ENCODE data around the gene CHRNA9. TPM values are rescaled to one million over a fixed set of nuclear protein-coding genes. Genes with fewer than 3 reads are reported as not detected.

The CHRNA9 gene
- total and polyA plus RNA-seq, 2 donors (not counting 1 experiment from before 2014, with no cell fraction given), result 0.07 TPM; not detected in 1

DNA sequence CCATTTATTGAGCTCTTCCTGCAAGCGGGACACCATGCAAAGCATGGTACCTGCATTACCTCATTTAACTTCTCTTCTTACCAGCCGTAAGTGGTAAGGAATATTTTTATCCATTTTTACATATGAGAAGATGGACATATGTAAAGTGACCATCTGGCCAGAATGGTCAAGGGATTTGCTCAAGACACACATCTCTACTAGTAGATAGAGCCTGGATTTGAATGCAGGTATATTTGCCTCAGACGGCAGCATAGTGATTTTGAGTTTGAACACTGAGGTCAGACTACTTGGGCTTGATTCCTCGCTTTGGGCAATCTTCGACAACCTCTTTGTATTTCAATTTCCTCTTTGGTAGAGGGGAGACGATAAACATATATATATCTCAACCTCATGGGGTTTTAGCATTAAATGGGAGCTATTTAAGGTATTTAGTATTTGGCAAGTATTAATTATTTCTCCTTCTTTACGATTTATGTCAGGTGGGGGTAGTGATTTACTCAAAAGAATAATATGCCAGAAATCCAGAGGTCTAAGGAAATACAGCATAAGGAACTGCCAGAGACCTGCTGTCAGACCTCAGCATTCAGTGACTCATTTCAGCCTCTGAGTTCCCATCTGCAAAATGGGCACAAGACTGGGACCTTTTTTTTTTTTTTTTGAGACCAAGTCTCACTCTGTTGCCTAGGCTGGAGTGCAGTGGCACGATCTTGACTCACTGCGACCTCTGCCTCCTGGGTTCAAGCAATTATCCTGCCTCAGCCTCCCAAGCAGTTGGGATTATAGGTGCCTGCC lies 34.6 kb upstream of the CHRNA9 start:
- Histone ChIP-seq H3K4me3 (ENCODE audit: control extremely low read depth in 1 of 5, extremely low read depth in 1 of 5, insufficient read depth in 1 of 5, low read depth in 2 of 5, low read length in 4 of 5) (peak overlapping the region in 1 of 5 experiments; percentile 51), H3K36me3 (replicated peaks in 1 of 2; ENCODE audit: control extremely low read depth in 1 of 2, control insufficient read depth in 1 of 2, extremely low read depth in 1 of 2, insufficient read depth in 2 of 2, low read length in 1 of 2) (no peaks in the 10 kb centered on the region), H3K79me2 (ENCODE audit: control insufficient read depth, insufficient read depth, low read length) (peaks cover 42% of the 10 kb centered on the region), H3K27me3 (replicated peaks in 1 of 4; ENCODE audit: control extremely low read depth in 1 of 4, control insufficient read depth in 3 of 4, insufficient read depth in 4 of 4, low read length in 3 of 4) (no peaks in the 10 kb centered on the region), H3K27ac (ENCODE audit: low read length in 2 of 2) (peak overlapping the region; percentile 86 to 90), H3K4me2 (replicated peaks; ENCODE audit: low read depth, low read length, poor library complexity, severe bottlenecking) (peak overlapping the region; percentile 70), H3K4me1 (ENCODE audit: control insufficient read depth in 2 of 2, insufficient read depth in 2 of 2, low read length in 2 of 2) (peaks cover 81 to 87% of the 10 kb centered on the region in 2 donors), H3K9ac (ENCODE audit: low read length) (peak overlapping the region; percentile 30), H3K9me3 (ENCODE audit: control extremely low read depth in 1 of 3, control insufficient read depth in 2 of 3, insufficient read depth in 1 of 3, low read length in 2 of 3) (peaks cover 0 to 12% (median 6%) of the 10 kb centered on the region in 3 donors), H2AFZ (ENCODE audit: insufficient read depth, low read depth, low read length, poor library complexity, severe bottlenecking) (peak overlapping the region; percentile 7), H4K20me1 (ENCODE audit: control insufficient read depth, insufficient read depth, low read length, poor library complexity, severe bottlenecking) (no peaks in the 10 kb centered on the region)
- DNase-seq (peak; percentile 34), ATAC-seq (ENCODE audit: low read depth) (no peak)
- Mint-ChIP-seq H3K27ac (peak overlapping the region; percentile 96), H3K4me1 (peaks cover 73% of the 10 kb centered on the region), H3K4me3 (peak overlapping the region; percentile 66), H3K9me3 (ENCODE audit: insufficient read depth) (no peaks in the 10 kb centered on the region), H3K27me3 (no peaks in the 10 kb centered on the region)
- POLR2A ChIA-PET, result interaction anchor here (0.7 to 1.4 kb wide), 6 partner anchors 11 to 96 kb away, joined by 3 to 6 read pairs (median 4); no protein-coding TSS in a partner anchor
- 63% methylated on average over 2 of the region's 9 CpGs for WGBS (ENCODE audit: insufficient coverage)
- CTCF ChIA-PET, result interaction anchor here (0.6 to 2.1 kb wide), 9 partner anchors 11 to 115 kb away, joined by 3 to 9 read pairs (median 4); no protein-coding TSS in a partner anchor
- TF ChIP-seq EZH2 (IDR thresholded peaks at IDR 0.05; ENCODE audit: borderline replicate concordance, insufficient read depth, low read depth, low read length, poor library complexity, severe bottlenecking), result no peak
- TF ChIP-seq, protein P1, sequence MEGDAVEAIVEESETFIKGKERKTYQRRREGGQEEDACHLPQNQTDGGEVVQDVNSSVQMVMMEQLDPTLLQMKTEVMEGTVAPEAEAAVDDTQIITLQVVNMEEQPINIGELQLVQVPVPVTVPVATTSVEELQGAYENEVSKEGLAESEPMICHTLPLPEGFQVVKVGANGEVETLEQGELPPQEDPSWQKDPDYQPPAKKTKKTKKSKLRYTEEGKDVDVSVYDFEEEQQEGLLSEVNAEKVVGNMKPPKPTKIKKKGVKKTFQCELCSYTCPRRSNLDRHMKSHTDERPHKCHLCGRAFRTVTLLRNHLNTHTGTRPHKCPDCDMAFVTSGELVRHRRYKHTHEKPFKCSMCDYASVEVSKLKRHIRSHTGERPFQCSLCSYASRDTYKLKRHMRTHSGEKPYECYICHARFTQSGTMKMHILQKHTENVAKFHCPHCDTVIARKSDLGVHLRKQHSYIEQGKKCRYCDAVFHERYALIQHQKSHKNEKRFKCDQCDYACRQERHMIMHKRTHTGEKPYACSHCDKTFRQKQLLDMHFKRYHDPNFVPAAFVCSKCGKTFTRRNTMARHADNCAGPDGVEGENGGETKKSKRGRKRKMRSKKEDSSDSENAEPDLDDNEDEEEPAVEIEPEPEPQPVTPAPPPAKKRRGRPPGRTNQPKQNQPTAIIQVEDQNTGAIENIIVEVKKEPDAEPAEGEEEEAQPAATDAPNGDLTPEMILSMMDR (IDR thresholded peaks at IDR 0.05), result no peak
- intact Hi-C loops (cut with micrococcal nuclease), result loop anchor here (1.0 to 10.0 kb wide), 6 partner anchors 9 to 1536 kb away; no protein-coding TSS in a partner anchor
